A549 (cell line): ENCODE data around the gene ZNF275.

Experiments
- CEBPB ChIP-seq, 2 experiments: fragments of >200 bp in 1 of 2; sonication (Bioruptor Twin) in 1 of 2; formaldehyde crosslinking in 1 of 2; IDR thresholded peaks; 2 replicates each; pipeline ENCODE4 v1.6.1; 2012 to 2016
- CHD2 ChIP-seq: fragments of 150-350 bp; IDR thresholded peaks from 2 replicates; pipeline ENCODE4 v1.6.1; 2014; ENCODE audit warnings: low read length; ENCODE audit not compliant: partially characterized antibody
- EHMT2 ChIP-seq: fragments of 200-600 bp; sonication (generic); IDR thresholded peaks from 2 replicates; pipeline ENCODE4 v1.6.1; 2016; ENCODE audit warnings: antibody characterized with exemption, low read depth, mild to moderate bottlenecking, moderate library complexity
- EP300 ChIP-seq, 2 experiments: fragments of >200 bp; sonication (Bioruptor Twin); formaldehyde crosslinking; IDR thresholded peaks; 2 replicates in 1 of 2; 3 replicates in 1 of 2; pipeline ENCODE4 v1.6.1; 2016 to 2017
- MYC ChIP-seq: IDR thresholded peaks from 2 replicates; pipeline ENCODE4 v1.6.1; 2012; ENCODE audit warnings: mild to moderate bottlenecking, inconsistent platforms, low read length, improper control_type of control experiment, borderline replicate concordance
- NPAS2 ChIP-seq: fragments of 250-450 bp; sonication (Bioruptor Pico); IDR thresholded peaks from 2 replicates; pipeline ENCODE4 v1.8.0; 2022; ENCODE audit warnings: mild to moderate bottlenecking, moderate library complexity, borderline replicate concordance
- POLR2A ChIP-seq: IDR thresholded peaks from 2 replicates; pipeline ENCODE4 v1.6.1; 2012; ENCODE audit warnings: mild to moderate bottlenecking, low read length
- RAD21 ChIP-seq, 2 experiments: fragments of >200 bp in 1 of 2; sonication (Bioruptor Twin) in 1 of 2; formaldehyde crosslinking in 1 of 2; IDR thresholded peaks in 1 of 2; conservative IDR thresholded peaks in 1 of 2; 2 replicates in 1 of 2; 3 replicates in 1 of 2; pipeline ENCODE4 v1.6.1; 2012 to 2018; ENCODE audit warnings: inconsistent platforms in 1 of 2
- RCOR1 ChIP-seq: fragments of 150-350 bp; IDR thresholded peaks from 2 replicates; pipeline ENCODE4 v1.6.1; 2014; ENCODE audit warnings: antibody characterized with exemption, low read length, low read depth
- TF ChIP-seq, protein P1 (sequence below): fragments of >200 bp; sonication (Bioruptor Twin); formaldehyde crosslinking; IDR thresholded peaks from 3 replicates; pipeline ENCODE4 v1.5.1; 2016
- TF ChIP-seq, protein P2 (sequence below): fragments of 450-650 bp; IDR thresholded peaks from 2 replicates; pipeline ENCODE4 v1.6.1; 2014; ENCODE audit warnings: antibody characterized with exemption
- TF ChIP-seq, protein P3 (sequence below): fragments of >200 bp; sonication (Bioruptor Twin); formaldehyde crosslinking; IDR thresholded peaks from 3 replicates; pipeline ENCODE4 v1.6.1; 2016
- TF ChIP-seq, protein P4 (sequence below): IDR thresholded peaks from 2 replicates; pipeline ENCODE4 v1.6.1; 2012

DNA sequence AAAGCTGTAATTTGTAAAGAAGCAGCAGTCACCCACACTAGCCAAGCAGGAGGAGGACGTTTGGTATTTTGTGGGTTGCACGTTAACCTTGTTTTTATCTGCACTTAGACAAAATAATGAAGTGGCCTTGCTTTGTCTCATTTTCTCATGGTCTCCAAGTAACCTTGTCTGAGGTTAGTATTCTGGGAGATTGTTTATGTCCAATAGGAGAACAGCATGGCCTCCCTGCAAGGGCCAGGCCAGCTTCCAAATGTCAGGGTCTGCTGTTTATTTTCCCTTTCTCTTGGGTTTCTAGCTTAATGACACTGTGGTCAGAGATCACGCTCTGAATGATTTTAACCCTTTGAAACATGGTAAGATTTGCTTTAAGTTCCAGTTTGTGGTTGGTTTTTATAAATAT, 37.3 kb downstream of the ZNF275 start:
- TF ChIP-seq, protein P1, sequence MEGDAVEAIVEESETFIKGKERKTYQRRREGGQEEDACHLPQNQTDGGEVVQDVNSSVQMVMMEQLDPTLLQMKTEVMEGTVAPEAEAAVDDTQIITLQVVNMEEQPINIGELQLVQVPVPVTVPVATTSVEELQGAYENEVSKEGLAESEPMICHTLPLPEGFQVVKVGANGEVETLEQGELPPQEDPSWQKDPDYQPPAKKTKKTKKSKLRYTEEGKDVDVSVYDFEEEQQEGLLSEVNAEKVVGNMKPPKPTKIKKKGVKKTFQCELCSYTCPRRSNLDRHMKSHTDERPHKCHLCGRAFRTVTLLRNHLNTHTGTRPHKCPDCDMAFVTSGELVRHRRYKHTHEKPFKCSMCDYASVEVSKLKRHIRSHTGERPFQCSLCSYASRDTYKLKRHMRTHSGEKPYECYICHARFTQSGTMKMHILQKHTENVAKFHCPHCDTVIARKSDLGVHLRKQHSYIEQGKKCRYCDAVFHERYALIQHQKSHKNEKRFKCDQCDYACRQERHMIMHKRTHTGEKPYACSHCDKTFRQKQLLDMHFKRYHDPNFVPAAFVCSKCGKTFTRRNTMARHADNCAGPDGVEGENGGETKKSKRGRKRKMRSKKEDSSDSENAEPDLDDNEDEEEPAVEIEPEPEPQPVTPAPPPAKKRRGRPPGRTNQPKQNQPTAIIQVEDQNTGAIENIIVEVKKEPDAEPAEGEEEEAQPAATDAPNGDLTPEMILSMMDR: no peak
- TF ChIP-seq, protein P2, sequence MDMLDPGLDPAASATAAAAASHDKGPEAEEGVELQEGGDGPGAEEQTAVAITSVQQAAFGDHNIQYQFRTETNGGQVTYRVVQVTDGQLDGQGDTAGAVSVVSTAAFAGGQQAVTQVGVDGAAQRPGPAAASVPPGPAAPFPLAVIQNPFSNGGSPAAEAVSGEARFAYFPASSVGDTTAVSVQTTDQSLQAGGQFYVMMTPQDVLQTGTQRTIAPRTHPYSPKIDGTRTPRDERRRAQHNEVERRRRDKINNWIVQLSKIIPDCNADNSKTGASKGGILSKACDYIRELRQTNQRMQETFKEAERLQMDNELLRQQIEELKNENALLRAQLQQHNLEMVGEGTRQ: no peak
- no peak for TF ChIP-seq POLR2A
- TF ChIP-seq, protein P3, sequence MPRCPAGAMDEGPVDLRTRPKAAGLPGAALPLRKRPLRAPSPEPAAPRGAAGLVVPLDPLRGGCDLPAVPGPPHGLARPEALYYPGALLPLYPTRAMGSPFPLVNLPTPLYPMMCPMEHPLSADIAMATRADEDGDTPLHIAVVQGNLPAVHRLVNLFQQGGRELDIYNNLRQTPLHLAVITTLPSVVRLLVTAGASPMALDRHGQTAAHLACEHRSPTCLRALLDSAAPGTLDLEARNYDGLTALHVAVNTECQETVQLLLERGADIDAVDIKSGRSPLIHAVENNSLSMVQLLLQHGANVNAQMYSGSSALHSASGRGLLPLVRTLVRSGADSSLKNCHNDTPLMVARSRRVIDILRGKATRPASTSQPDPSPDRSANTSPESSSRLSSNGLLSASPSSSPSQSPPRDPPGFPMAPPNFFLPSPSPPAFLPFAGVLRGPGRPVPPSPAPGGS: no peak
- no peak for TF ChIP-seq CHD2
- TF ChIP-seq EHMT2: no peak
- no peak for TF ChIP-seq EP300 (IDR thresholded peaks at IDR 0.05)
- TF ChIP-seq, protein P4, sequence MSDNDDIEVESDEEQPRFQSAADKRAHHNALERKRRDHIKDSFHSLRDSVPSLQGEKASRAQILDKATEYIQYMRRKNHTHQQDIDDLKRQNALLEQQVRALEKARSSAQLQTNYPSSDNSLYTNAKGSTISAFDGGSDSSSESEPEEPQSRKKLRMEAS: no peak
- TF ChIP-seq NPAS2 (CRISPR knock-in tag): no peak
- TF ChIP-seq CEBPB (IDR thresholded peaks at IDR 0.05): no peak
- TF ChIP-seq RCOR1: no peak
- no peak for TF ChIP-seq RAD21 (conservative IDR thresholded peaks at IDR 0.05 in 1 of 2, IDR thresholded peaks at IDR 0.05 in 1 of 2)
- TF ChIP-seq MYC: no peak
